Natural killer cell (primary cell): ENCODE measurements around the gene CLEC2A. TPM values are rescaled to one million over a fixed set of nuclear protein-coding genes. Genes with fewer than 3 reads are reported as not detected.

ENCODE experiments used
- ATAC-seq, 3 donors: fragments of 150-1000 bp in 2 of 3; fragments of 200-7000 bp in 1 of 3; cut with Tn5 transposase; 1 replicate in 1 of 3; 2 replicates in 2 of 3; pipeline ENCODE4 v1.10.0; 2021; ENCODE audit warnings: mild to moderate bottlenecking in 2 of 3, moderate library complexity in 2 of 3
- DNase-seq, 2 donors: peaks; one replicate each; pipeline versions ENCODE4 v3.0.0 to v3.0.0-alpha.2; 2013 to 2021; ENCODE audit warnings: mixed read lengths in 1 of 2
- H3K27ac ChIP-seq: one replicate; pipeline ENCODE4 v1.5.1; 2013; ENCODE audit warnings: mild to moderate bottlenecking, low read length
- H3K27me3 ChIP-seq: one replicate; pipeline ENCODE4 v1.6.1; 2013; ENCODE audit warnings: low read length; ENCODE audit not compliant: control insufficient read depth, insufficient read depth
- H3K36me3 ChIP-seq: one replicate; pipeline ENCODE4 v1.6.1; 2013; ENCODE audit warnings: low read length; ENCODE audit not compliant: control insufficient read depth, insufficient read depth
- H3K4me1 ChIP-seq: one replicate; pipeline ENCODE4 v1.6.1; 2013; ENCODE audit warnings: low read length; ENCODE audit not compliant: control insufficient read depth, insufficient read depth
- H3K4me3 ChIP-seq: one replicate; pipeline ENCODE4 v1.5.1; 2013; ENCODE audit warnings: low read length
- H3K9me3 ChIP-seq: one replicate; pipeline ENCODE4 v1.6.1; 2013; ENCODE audit warnings: low read length; ENCODE audit not compliant: control insufficient read depth, insufficient read depth
- H3K27ac Mint-ChIP-seq, 2 donors: one replicate each; pipeline ENCODE4 v1.8.0; 2022; ENCODE audit warnings: mild to moderate bottlenecking in 2 of 2, mixed read lengths in 2 of 2, moderate library complexity in 1 of 2
- H3K27me3 Mint-ChIP-seq, 2 donors: one replicate each; pipeline ENCODE4 v1.8.0; 2022; ENCODE audit warnings: low read depth in 2 of 2, mixed read lengths in 2 of 2
- H3K36me3 Mint-ChIP-seq: one replicate; pipeline ENCODE4 v1.8.0; 2022; ENCODE audit warnings: mixed read lengths
- H3K4me1 Mint-ChIP-seq, 2 donors: one replicate each; pipeline ENCODE4 v1.8.0; 2022; ENCODE audit warnings: mixed read lengths in 2 of 2
- H3K4me3 Mint-ChIP-seq: one replicate; pipeline ENCODE4 v1.8.0; 2022; ENCODE audit warnings: mild to moderate bottlenecking, moderate library complexity, mixed read lengths
- H3K9me3 Mint-ChIP-seq, 2 donors: one replicate each; pipeline ENCODE4 v1.8.0; 2022; ENCODE audit warnings: mixed read lengths in 2 of 2
- WGBS: methylation state at CpG from one replicate; pipeline ENCODE4 v1.1.7; 2013; ENCODE audit warnings: missing lambda C conversion rate; ENCODE audit not compliant: insufficient coverage; 5-methylcytosine and 5-hydroxymethylcytosine counted together
- intact Hi-C: fragments of 100-400 bp; cut with micrococcal nuclease; formaldehyde crosslinking; loops from one replicate; pipeline ENCODE4 v1.14.2; 2022
- total RNA-seq, 4 donors: library from RNA; stranded (reverse); fragments of 120-200 nt in 1 of 4; gene quantifications; one replicate each; pipeline versions ENCODE4 v1.2.3 to v1.2.4, GENCODE V29; 2013 to 2022
- TF ChIP-seq, protein P1 (sequence below): fragments of 200-600 bp; IDR thresholded peaks from one replicate; pipeline ENCODE4 v1.8.0; 2022; ENCODE audit warnings: antibody characterized with exemption

CLEC2A gene
- total RNA-seq, 3 donors from 2014 or later (not counting 1 experiment from before 2014, with no cell fraction given) = not detected

DNA sequence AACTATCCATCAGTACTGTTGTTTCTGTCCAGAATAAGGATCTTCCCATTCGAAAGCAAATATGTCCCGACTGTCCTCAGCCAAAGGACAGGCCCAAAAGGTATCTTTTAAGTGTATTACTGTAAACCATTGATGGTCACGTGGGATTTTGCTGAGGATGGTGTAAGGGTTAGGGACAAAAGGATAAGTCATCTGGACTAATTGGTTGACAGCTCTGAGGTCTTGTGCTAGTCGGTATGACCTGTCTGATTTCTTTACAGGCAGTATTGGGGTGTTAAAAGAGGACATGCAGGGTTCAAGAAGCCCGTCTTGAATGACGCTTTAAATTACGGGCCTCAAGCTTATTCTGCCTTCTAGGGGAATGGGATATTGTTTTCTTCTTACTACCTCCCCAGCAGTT is 24.4 kb downstream of the CLEC2A start:
- H3K36me3 ChIP-seq = no peaks in the 10 kb centered on the region
- no peaks in the 10 kb centered on the region for H3K27me3 ChIP-seq
- peak overlapping the region; percentile 60 to 80 for H3K27ac Mint-ChIP-seq
- 98% methylated on average over 6 of the region's 7 CpGs for WGBS
- H3K27me3 Mint-ChIP-seq = no peaks in the 10 kb centered on the region
- peaks cover 35 to 36% of the 10 kb centered on the region in 2 donors for H3K4me1 Mint-ChIP-seq
- no peak overlapping the region for H3K4me3 Mint-ChIP-seq
- H3K27ac ChIP-seq = no peak overlapping the region
- peaks cover 5 to 19% of the 10 kb centered on the region in 2 donors for H3K9me3 Mint-ChIP-seq
- peaks cover 9% of the 10 kb centered on the region for H3K4me1 ChIP-seq
- no peak overlapping the region for H3K4me3 ChIP-seq
- H3K9me3 ChIP-seq = peaks cover 23% of the 10 kb centered on the region
- intact Hi-C loops = loop anchor here (5.0 kb wide), 2 partner anchors 40 to 95 kb away; partner anchors contain the start of gene CLEC2B
- DNase-seq = no peak
- TF ChIP-seq, protein P1, sequence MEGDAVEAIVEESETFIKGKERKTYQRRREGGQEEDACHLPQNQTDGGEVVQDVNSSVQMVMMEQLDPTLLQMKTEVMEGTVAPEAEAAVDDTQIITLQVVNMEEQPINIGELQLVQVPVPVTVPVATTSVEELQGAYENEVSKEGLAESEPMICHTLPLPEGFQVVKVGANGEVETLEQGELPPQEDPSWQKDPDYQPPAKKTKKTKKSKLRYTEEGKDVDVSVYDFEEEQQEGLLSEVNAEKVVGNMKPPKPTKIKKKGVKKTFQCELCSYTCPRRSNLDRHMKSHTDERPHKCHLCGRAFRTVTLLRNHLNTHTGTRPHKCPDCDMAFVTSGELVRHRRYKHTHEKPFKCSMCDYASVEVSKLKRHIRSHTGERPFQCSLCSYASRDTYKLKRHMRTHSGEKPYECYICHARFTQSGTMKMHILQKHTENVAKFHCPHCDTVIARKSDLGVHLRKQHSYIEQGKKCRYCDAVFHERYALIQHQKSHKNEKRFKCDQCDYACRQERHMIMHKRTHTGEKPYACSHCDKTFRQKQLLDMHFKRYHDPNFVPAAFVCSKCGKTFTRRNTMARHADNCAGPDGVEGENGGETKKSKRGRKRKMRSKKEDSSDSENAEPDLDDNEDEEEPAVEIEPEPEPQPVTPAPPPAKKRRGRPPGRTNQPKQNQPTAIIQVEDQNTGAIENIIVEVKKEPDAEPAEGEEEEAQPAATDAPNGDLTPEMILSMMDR = no peak
- peaks cover 27% of the 10 kb centered on the region for H3K36me3 Mint-ChIP-seq
- no peak for ATAC-seq

DNA sequence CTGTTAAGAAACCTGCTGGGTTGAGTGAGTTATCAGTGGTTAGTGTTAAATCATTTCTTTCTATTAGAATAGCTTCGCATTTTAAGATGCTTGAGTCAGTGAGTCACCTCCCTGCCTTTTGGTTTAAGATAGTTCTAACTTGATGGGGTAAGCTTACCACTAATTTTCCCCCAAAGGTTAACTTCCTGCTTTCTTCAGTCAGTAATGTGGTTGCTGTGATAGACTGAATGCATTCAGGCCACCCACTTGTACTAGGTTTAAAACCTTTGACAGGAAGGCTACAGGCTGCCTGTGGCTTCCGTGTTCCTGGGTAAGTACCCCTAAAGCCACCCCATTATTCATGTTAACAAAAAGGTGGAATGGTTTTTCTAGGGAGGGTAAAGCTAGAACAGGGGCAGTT is 25.3 kb downstream of the CLEC2A start:
- intact Hi-C loops = loop anchor here (5.0 kb wide), 2 partner anchors 40 to 95 kb away; partner anchors contain the start of gene CLEC2B
- no peak overlapping the region for H3K4me3 ChIP-seq

DNA sequence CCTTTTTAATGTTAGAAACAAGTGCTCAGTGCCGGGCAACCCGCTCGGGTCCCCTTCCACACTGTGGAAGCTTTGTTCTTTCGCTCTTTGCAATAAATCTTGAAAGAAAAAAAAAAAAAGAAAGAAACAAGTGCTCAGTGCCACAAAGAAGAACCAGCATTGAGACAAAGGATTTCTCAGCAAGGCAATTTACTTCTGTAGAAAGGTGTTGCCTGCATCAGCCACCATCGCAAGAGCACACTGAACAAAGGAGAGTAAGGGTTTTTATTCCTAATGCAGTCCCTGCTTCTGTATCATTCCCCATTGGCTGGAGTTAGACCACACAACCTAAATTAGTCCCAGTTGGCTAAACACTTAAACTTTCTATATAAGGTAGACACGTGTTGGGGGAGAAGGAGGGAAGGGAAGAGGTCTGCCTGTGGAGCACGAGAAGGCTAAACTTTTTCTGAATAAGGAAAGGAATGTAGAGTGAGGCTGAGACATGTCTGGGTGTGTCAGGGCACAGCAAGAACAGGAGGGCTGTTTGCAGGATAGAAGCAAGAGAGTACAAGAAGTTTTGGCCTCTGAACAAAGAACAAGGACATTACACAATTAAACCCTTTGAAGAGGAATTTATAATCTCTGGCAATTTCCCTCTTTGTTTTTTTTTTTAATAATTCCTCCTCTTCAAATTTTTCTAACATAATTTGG is 29.5 kb downstream of the CLEC2A start:
- H3K9me3 ChIP-seq = peaks cover 10% of the 10 kb centered on the region
- WGBS = 83% methylated on average over 7 of the region's 7 CpGs
- no peak overlapping the region for H3K4me3 Mint-ChIP-seq
- TF ChIP-seq, protein P1 = no peak
- no peak for DNase-seq
- H3K9me3 Mint-ChIP-seq = peaks cover 0 to 9% of the 10 kb centered on the region in 2 donors
- H3K36me3 ChIP-seq = no peaks in the 10 kb centered on the region
- H3K27ac ChIP-seq = no peak overlapping the region
- H3K36me3 Mint-ChIP-seq = peaks cover 8% of the 10 kb centered on the region
- peaks cover 3% of the 10 kb centered on the region for H3K4me1 ChIP-seq
- ATAC-seq = no peak
- intact Hi-C loops = no loop called here
- no peak overlapping the region for H3K4me3 ChIP-seq
- H3K4me1 Mint-ChIP-seq = peaks cover 18% of the 10 kb centered on the region in 2 donors
- H3K27ac Mint-ChIP-seq = no peak overlapping the region
- H3K27me3 Mint-ChIP-seq = peaks cover 0 to 4% of the 10 kb centered on the region in 2 donors
- no peaks in the 10 kb centered on the region for H3K27me3 ChIP-seq

More for the DNA sequence above, 25.3 kb downstream of the CLEC2A start:
- Histone ChIP-seq H3K9me3 (peaks cover 30% of the 10 kb centered on the region), H3K27ac (no peak overlapping the region), H3K4me1 (peaks cover 3% of the 10 kb centered on the region), H3K36me3 (no peaks in the 10 kb centered on the region), H3K27me3 (no peaks in the 10 kb centered on the region)
- ATAC-seq = peak; percentile 90 to 99 (median 94)
- H3K27ac Mint-ChIP-seq = peak overlapping the region; percentile 60 to 80
- TF ChIP-seq, protein P1 = no peak
- H3K36me3 Mint-ChIP-seq = peaks cover 27% of the 10 kb centered on the region
- H3K4me3 Mint-ChIP-seq = peak overlapping the region; percentile 72
- no peaks in the 10 kb centered on the region for H3K27me3 Mint-ChIP-seq
- peak in 1 of 2 donors; percentile 76 for DNase-seq
- WGBS = no CpG with 5 or more reads among the region's 2 CpGs
- H3K9me3 Mint-ChIP-seq = peaks cover 5 to 21% of the 10 kb centered on the region in 2 donors
- H3K4me1 Mint-ChIP-seq = peaks cover 31 to 32% of the 10 kb centered on the region in 2 donors
